D341Med (cell line): Measurements from ENCODE around the gene SCNN1B.
"Not testable (repeated sequence)": the region's sequence is repeated elsewhere in the genome, so short reads cannot be mapped to it uniquely, and the experiment has no call there.

Experiments used
- DNase-seq: peaks from one replicate; pipeline ENCODE4 v3.0.0; 2012; ENCODE audit warnings: low spot score

Gene SCNN1B

GRCh38 chr16:23381702-23382101 is 79.6 kb downstream of the SCNN1B start:
- not testable (repeated sequence) for DNase-seq

GRCh38 chr16:23382279-23382678 is 80.2 kb downstream of the SCNN1B start:
- no peak for DNase-seq

- no peak for DNase-seq
Observed at GRCh38 chr16:23383881-23384280, 81.8 kb downstream of the SCNN1B start.

- no peak for DNase-seq
Observed at GRCh38 chr16:23384878-23385277, 82.8 kb downstream of the SCNN1B start.

GRCh38 chr16:23385441-23385840 is 83.3 kb downstream of the SCNN1B start:
- DNase-seq, result no peak

- no peak for DNase-seq
Observed at GRCh38 chr16:23387666-23388065, 85.6 kb downstream of the SCNN1B start.

- no peak for DNase-seq
Observed at GRCh38 chr16:23388786-23389185, 86.7 kb downstream of the SCNN1B start.

GRCh38 chr16:23389201-23389600 is 87.1 kb downstream of the SCNN1B start:
- DNase-seq, result no peak

- DNase-seq, result not testable (repeated sequence)
Observed at GRCh38 chr16:23389936-23390335, 87.8 kb downstream of the SCNN1B start.

- DNase-seq, result no peak
Observed at GRCh38 chr16:23391381-23392222, 89.5 kb downstream of the SCNN1B start.

- DNase-seq, result no peak
Observed at GRCh38 chr16:23392223-23392600, 90.1 kb downstream of the SCNN1B start.

- DNase-seq, result no peak
Observed at GRCh38 chr16:23394141-23394831, 92.2 kb downstream of the SCNN1B start.

GRCh38 chr16:23395732-23396131 is 93.6 kb downstream of the SCNN1B start:
- DNase-seq, result no peak

- DNase-seq, result no peak
Observed at GRCh38 chr16:23397464-23397863, 95.4 kb downstream of the SCNN1B start.

- no peak for DNase-seq
Observed at GRCh38 chr16:23398987-23399805, 97.1 kb downstream of the SCNN1B start.

GRCh38 chr16:23400447-23400846 is 98.3 kb downstream of the SCNN1B start:
- peak; percentile 68 for DNase-seq

GRCh38 chr16:23401139-23401538 is 99.0 kb downstream of the SCNN1B start:
- peak; percentile 56 for DNase-seq

GRCh38 chr16:23402100-23402499 is 100.0 kb downstream of the SCNN1B start:
- DNase-seq, result no peak

GRCh38 chr16:23403547-23403946 is 101.4 kb downstream of the SCNN1B start:
- DNase-seq, result no peak

GRCh38 chr16:23406024-23406423 is 103.9 kb downstream of the SCNN1B start:
- no peak for DNase-seq

GRCh38 chr16:23406546-23407240 is 104.6 kb downstream of the SCNN1B start:
- DNase-seq, result no peak
